ENCODE data around the gene RTL10. TPM values are rescaled to one million over a fixed set of nuclear protein-coding genes. Genes with fewer than 3 reads are reported as not detected.

RTL10 gene
- total and polyA plus RNA-seq, 2 of the 8 experiments (the other 6 are each of a cell fraction or from before 2014, with no cell fraction given) = 11.5 to 18.8 TPM

GRCh38 chr22:19819208-19819910 is 35.3 kb downstream of the RTL10 start:
- H4K5ac ChIP-seq (ENCODE audit: insufficient read length, low read depth, low read length) = no peak overlapping the region
- peak overlapping the region; percentile 25; the same call in 1 of the 2 replicates for H4K8ac ChIP-seq (ENCODE audit: extremely low read depth, insufficient read depth, low read length)
- H3K4me2 ChIP-seq (ENCODE audit: insufficient read depth in 1 of 2, low read depth in 2 of 2, low read length in 2 of 2) = no peak overlapping the region
- H2BK5ac ChIP-seq (ENCODE audit: low read depth, low read length) = peak overlapping the region; percentile 49; the same call in 1 of the 2 replicates
- DNase-seq (ENCODE audit: low read depth in 1 of 2, low spot score in 2 of 2) = peak in 1 of 2 experiments; percentile 34
- no peak overlapping the region for H2AFZ ChIP-seq (ENCODE audit: low read length)
- no peak overlapping the region for H3K9ac ChIP-seq (replicated peaks in 1 of 4; ENCODE audit: extremely low read depth in 1 of 4, low read depth in 3 of 4, low read length in 3 of 4)
- H3K56ac ChIP-seq (replicated peaks; ENCODE audit: insufficient read length, low read depth, low read length) = no peak overlapping the region
- no peaks in the 10 kb centered on the region for H3K79me1 ChIP-seq (ENCODE audit: low read depth, low read length)
- no peak for FAIRE-seq
- H3K23ac ChIP-seq (ENCODE audit: insufficient read length) = no peak overlapping the region
- ChIA-PET POLR2A (ENCODE audit: partially characterized antibody) (interaction anchor here (0.8 kb wide), 1 partner anchor 95 kb away, joined by 3 read pairs; no protein-coding TSS in a partner anchor), CTCF (ENCODE audit: partially characterized antibody) (interaction anchor here (0.6 to 4.3 kb wide), 13 partner anchors 8 to 342 kb away, joined by 3 to 18 read pairs (median 5); no protein-coding TSS in a partner anchor)
- no peak for TF ChIP-seq BACH1 (IDR thresholded peaks at IDR 0.05; ENCODE audit: low read length)
- no peak for TF ChIP-seq NANOG (IDR thresholded peaks at IDR 0.05; ENCODE audit: insufficient read depth, low read depth, low read length, poor library complexity, severe bottlenecking)
- TF ChIP-seq SAP30 (IDR thresholded peaks at IDR 0.05; ENCODE audit: insufficient read depth, insufficient replicate concordance, low read length) = no peak
- no peak for TF ChIP-seq EP300 (IDR thresholded peaks at IDR 0.05; ENCODE audit: borderline replicate concordance in 1 of 2, low read depth in 2 of 2, low read length in 2 of 2)
- no peak for TF ChIP-seq EGR1 (IDR thresholded peaks at IDR 0.05; ENCODE audit: borderline replicate concordance, low read depth, low read length)
- no peak for TF ChIP-seq KDM5A (IDR thresholded peaks at IDR 0.05; ENCODE audit: low read length)
- TF ChIP-seq RBBP5 (IDR thresholded peaks at IDR 0.05; ENCODE audit: borderline replicate concordance, low read depth, low read length) = no peak
- TF ChIP-seq SUZ12 (IDR thresholded peaks at IDR 0.05; ENCODE audit: low read length) = no peak
- TF ChIP-seq CTBP2 (IDR thresholded peaks at IDR 0.05; ENCODE audit: borderline replicate concordance, insufficient read depth, insufficient read length, low read length) = no peak
- H4K91ac ChIP-seq (replicated peaks; ENCODE audit: insufficient read length, low read length) = no peak overlapping the region
- peaks cover 0 to 10% (median 1%) of the 10 kb centered on the region in 4 experiments; a peak in 3 of 7 replicates for H3K4me1 ChIP-seq (replicated peaks in 1 of 4; ENCODE audit: control insufficient read depth in 3 of 4, insufficient read depth in 4 of 4, low read length in 3 of 4)
- no peak overlapping the region for H2BK20ac ChIP-seq (ENCODE audit: low read length)
- WGBS, 2 experiments (ENCODE audit: extremely low coverage in 1 of 2, insufficient coverage in 1 of 2, insufficient read length in 1 of 2, insufficient replicate concordance in 2 of 2, low coverage in 1 of 2, low lambda C conversion rate in 2 of 2, missing lambda C conversion rate in 1 of 2) = 93% methylated on average over 14 of the region's 14 CpGs; no CpG with 5 or more reads in 1 of the 2 experiments
- H3K79me2 ChIP-seq (ENCODE audit: control insufficient read depth in 1 of 2, insufficient read depth in 2 of 2, low read length in 2 of 2) = no peaks in the 10 kb centered on the region
- H3K4ac ChIP-seq (replicated peaks; ENCODE audit: insufficient read length, low read depth, low read length) = no peak overlapping the region
- H3K4me3 ChIP-seq (ENCODE audit: extremely low read depth in 1 of 4, insufficient read depth in 2 of 4, low read depth in 3 of 4, low read length in 4 of 4) = no peak overlapping the region
- no peak overlapping the region for H2BK12ac ChIP-seq (ENCODE audit: low read depth, low read length)
- H2BK15ac ChIP-seq (ENCODE audit: low read length) = no peak overlapping the region
- H4K20me1 ChIP-seq (replicated peaks in 1 of 2; ENCODE audit: control insufficient read depth in 1 of 2, insufficient read depth in 2 of 2, low read length in 2 of 2) = peaks cover 6 to 13% of the 10 kb centered on the region in 2 experiments
- no peak overlapping the region for H3K14ac ChIP-seq (ENCODE audit: insufficient read length)
- peaks cover 0 to 2% (median 0%) of the 10 kb centered on the region in 4 experiments; a peak in 1 of 7 replicates for H3K27me3 ChIP-seq (replicated peaks in 1 of 4; ENCODE audit: control insufficient read depth in 3 of 4, extremely low read depth in 1 of 4, insufficient read depth in 3 of 4, low read length in 3 of 4)
- H2AK5ac ChIP-seq (ENCODE audit: low read depth, low read length) = no peak overlapping the region
- peaks cover 2% of the 10 kb centered on the region; the same call in 1 of the 2 replicates for H3K23me2 ChIP-seq (ENCODE audit: low read depth, low read length)
- H2BK120ac ChIP-seq (replicated peaks; ENCODE audit: low read depth, low read length) = no peak overlapping the region
- no peaks in the 10 kb centered on the region for H3K36me3 ChIP-seq (ENCODE audit: control insufficient read depth in 2 of 4, insufficient read depth in 4 of 4, low read length in 3 of 4)
- no peaks in the 10 kb centered on the region for H3K9me3 ChIP-seq (ENCODE audit: insufficient read depth in 2 of 2, low read depth in 1 of 2, low read length in 1 of 2)
- no peak overlapping the region for H3K27ac ChIP-seq (ENCODE audit: low read depth, low read length)
- H3K18ac ChIP-seq (ENCODE audit: extremely low read depth, low read length) = no peak overlapping the region
